ENCODE measurements around the gene UBR1.
"Not testable (repeated sequence)": the region's sequence is repeated elsewhere in the genome, so short reads cannot be mapped to it uniquely, and the experiment has no call there.

Gene UBR1

GRCh38 chr15:42955518-42955917 is 150.3 kb downstream of the UBR1 start:
- FAIRE-seq = no peak

GRCh38 chr15:42954291-42954690 is 151.5 kb downstream of the UBR1 start:
- FAIRE-seq = no peak

- not testable (repeated sequence) for FAIRE-seq
These were observed 156.9 kb downstream of the UBR1 start for GRCh38 chr15:42948898-42949297.

GRCh38 chr15:42940527-42940926 is 165.3 kb downstream of the UBR1 start:
- FAIRE-seq = no peak

GRCh38 chr15:42939841-42940240 is 166.0 kb downstream of the UBR1 start:
- FAIRE-seq = no peak

GRCh38 chr15:42937143-42937542 is 168.7 kb downstream of the UBR1 start:
- FAIRE-seq = no peak

- no peak for FAIRE-seq
These were observed 171.8 kb downstream of the UBR1 start for GRCh38 chr15:42933886-42934667.

- FAIRE-seq = no peak
These were observed 172.9 kb downstream of the UBR1 start for GRCh38 chr15:42932833-42933515.

- no peak for FAIRE-seq
These were observed 173.9 kb downstream of the UBR1 start for GRCh38 chr15:42931702-42932486.

GRCh38 chr15:42929306-42929848 is 176.5 kb downstream of the UBR1 start:
- FAIRE-seq = no peak

GRCh38 chr15:42921342-42921731 is 184.5 kb downstream of the UBR1 start:
- no peak for FAIRE-seq

GRCh38 chr15:42920519-42921341 is 185.1 kb downstream of the UBR1 start, which contains the start of gene TTBK2:
TSS of gene TTBK2 (minus strand) at chr15:42920778. CDS start at chr15:42878617, 42,161 bp downstream.
- FAIRE-seq = peak; percentile 98

GRCh38 chr15:42919799-42920518 is 185.9 kb downstream of the UBR1 start:
- no peak for FAIRE-seq

GRCh38 chr15:42919308-42919707 is 186.5 kb downstream of the UBR1 start:
- FAIRE-seq = no peak

GRCh38 chr15:42918047-42918446 is 187.8 kb downstream of the UBR1 start:
- no peak for FAIRE-seq

GRCh38 chr15:42915654-42916315 is 190.1 kb downstream of the UBR1 start:
- no peak for FAIRE-seq

GRCh38 chr15:42914728-42915497 is 190.9 kb downstream of the UBR1 start:
- FAIRE-seq = no peak

- FAIRE-seq = no peak
These were observed 194.7 kb downstream of the UBR1 start for GRCh38 chr15:42911058-42911592.

- no peak for FAIRE-seq
These were observed 197.3 kb downstream of the UBR1 start for GRCh38 chr15:42908538-42908937.

All from G401.6 (cell line).